ENCODE data around the gene SLC39A6. TPM values are rescaled to one million over a fixed set of nuclear protein-coding genes. Genes with fewer than 3 reads are reported as not detected.

SLC39A6 gene
- total RNA-seq, 1 experiment from 2014 or later, result 33.9 TPM

DNA sequence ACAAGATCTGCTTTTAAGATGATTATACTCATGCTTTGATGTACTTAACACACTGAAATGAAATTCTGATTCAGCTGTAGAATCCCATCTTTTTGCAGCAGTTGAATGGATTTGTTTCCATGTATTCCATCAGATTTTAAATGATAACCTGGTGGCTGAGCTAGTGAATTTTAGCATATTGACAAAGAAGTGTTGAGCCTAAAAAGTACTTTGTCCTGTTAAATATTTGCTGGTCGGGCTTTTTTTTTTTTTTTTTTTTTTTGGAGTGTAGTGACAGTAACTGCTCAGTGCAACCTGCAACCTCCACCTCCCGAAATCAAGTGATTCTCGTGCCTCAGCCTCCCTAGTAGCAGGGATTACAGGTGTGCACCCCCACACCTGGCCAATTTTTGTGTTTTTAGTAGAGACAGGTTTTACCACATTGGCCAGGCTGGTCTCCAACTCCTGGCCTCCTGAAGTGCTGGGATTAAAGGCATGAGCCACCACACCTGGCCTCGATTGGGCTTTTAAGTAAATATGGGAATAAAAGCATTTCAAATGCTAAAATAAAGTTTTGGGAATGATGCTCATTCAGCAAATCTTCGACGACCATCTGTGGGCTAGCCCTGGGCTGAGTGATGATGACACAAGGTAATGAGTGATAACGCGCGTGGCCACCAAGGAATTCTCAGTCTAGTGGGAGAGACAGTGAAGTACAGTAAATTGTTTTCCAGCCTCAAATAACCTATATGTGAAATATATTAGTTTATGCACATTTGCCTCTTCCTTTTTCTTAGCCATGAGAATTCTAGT lies 2.7 kb upstream of the SLC39A6 start:
- no peaks in the 10 kb centered on the region for H3K9me3 ChIP-seq (ENCODE audit: control insufficient read depth, low read depth, low read length)
- H3K27ac Mint-ChIP-seq, result 0 out of 7 replicates have a peak overlapping the region, but pooled peaks of 1 of the 3 experiments have one; percentile 28
- no peak overlapping the region for H4K5ac ChIP-seq (ENCODE audit: insufficient read length, low read depth, low read length)
- H3K9ac ChIP-seq (ENCODE audit: extremely low read depth, insufficient read length, low read length), result no peak overlapping the region
- no peak overlapping the region for H2BK120ac ChIP-seq (ENCODE audit: low read depth, low read length, poor library complexity, severe bottlenecking)
- peaks cover 5% of the 10 kb centered on the region; the same call in 1 of the 2 replicates for H3K4me1 ChIP-seq (ENCODE audit: insufficient read depth, low read length)
- peaks cover 32% of the 10 kb centered on the region for H3K79me2 ChIP-seq (ENCODE audit: insufficient read depth, low read length)
- no peaks in the 10 kb centered on the region; the same call in 1 of the 2 replicates for H3K27me3 Mint-ChIP-seq (ENCODE audit: low read depth)
- no peak overlapping the region for H3T11ph ChIP-seq (ENCODE audit: low read length)
- H3K18ac ChIP-seq (ENCODE audit: insufficient read length, low read depth, low read length), result no peak overlapping the region
- H3K4me1 Mint-ChIP-seq, result peaks cover 29 to 34% of the 10 kb centered on the region in 2 experiments
- WGBS (ENCODE audit: extremely low coverage, insufficient read length, low lambda C conversion rate), result no CpG with 5 or more reads among the region's 9 CpGs
- peaks cover 9% of the 10 kb centered on the region for H3K23me2 ChIP-seq (ENCODE audit: insufficient read length, low read depth, low read length, poor library complexity, severe bottlenecking)
- no peaks in the 10 kb centered on the region for H3K27me3 ChIP-seq (ENCODE audit: insufficient read depth, low read length)
- no peak overlapping the region for H2BK20ac ChIP-seq (ENCODE audit: low read depth, low read length, poor library complexity, severe bottlenecking)
- H3K9me3 Mint-ChIP-seq, result no peaks in the 10 kb centered on the region; a peak in 1 of 5 replicates
- H3K14ac ChIP-seq (ENCODE audit: insufficient read depth, low read length), result no peak overlapping the region
- H4K20me1 ChIP-seq (ENCODE audit: control insufficient read depth, insufficient read depth, insufficient read length), result no peaks in the 10 kb centered on the region
- H3K4ac ChIP-seq (ENCODE audit: low read depth, low read length), result no peak overlapping the region
- H3K27ac ChIP-seq (ENCODE audit: insufficient read length, low read depth, low read length), result no peak overlapping the region
- H4K91ac ChIP-seq (ENCODE audit: insufficient read length, low read depth, low read length), result no peak overlapping the region
- peaks cover 18 to 26% (median 24%) of the 10 kb centered on the region in 3 experiments; a peak in 6 of 7 replicates for H3K36me3 Mint-ChIP-seq (ENCODE audit: insufficient read depth in 1 of 3, low read depth in 3 of 3)
- H2AFZ ChIP-seq (ENCODE audit: low read length), result no peak overlapping the region
- H4K8ac ChIP-seq (replicated peaks; ENCODE audit: insufficient read length, low read depth, low read length), result no peak overlapping the region
- TF ChIP-seq, protein P1, sequence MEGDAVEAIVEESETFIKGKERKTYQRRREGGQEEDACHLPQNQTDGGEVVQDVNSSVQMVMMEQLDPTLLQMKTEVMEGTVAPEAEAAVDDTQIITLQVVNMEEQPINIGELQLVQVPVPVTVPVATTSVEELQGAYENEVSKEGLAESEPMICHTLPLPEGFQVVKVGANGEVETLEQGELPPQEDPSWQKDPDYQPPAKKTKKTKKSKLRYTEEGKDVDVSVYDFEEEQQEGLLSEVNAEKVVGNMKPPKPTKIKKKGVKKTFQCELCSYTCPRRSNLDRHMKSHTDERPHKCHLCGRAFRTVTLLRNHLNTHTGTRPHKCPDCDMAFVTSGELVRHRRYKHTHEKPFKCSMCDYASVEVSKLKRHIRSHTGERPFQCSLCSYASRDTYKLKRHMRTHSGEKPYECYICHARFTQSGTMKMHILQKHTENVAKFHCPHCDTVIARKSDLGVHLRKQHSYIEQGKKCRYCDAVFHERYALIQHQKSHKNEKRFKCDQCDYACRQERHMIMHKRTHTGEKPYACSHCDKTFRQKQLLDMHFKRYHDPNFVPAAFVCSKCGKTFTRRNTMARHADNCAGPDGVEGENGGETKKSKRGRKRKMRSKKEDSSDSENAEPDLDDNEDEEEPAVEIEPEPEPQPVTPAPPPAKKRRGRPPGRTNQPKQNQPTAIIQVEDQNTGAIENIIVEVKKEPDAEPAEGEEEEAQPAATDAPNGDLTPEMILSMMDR (conservative IDR thresholded peaks at IDR 0.05), result no peak
- peaks cover 5% of the 10 kb centered on the region for H3K79me1 ChIP-seq (ENCODE audit: insufficient read depth, low read depth, low read length, poor library complexity, severe bottlenecking)
- no peak overlapping the region for H3K23ac ChIP-seq (ENCODE audit: insufficient read length, low read depth, low read length)
- no peak for DNase-seq
- no peak overlapping the region for H2BK12ac ChIP-seq (ENCODE audit: insufficient read length, low read depth, low read length)
- H2BK5ac ChIP-seq (ENCODE audit: insufficient read length, low read length), result no peak overlapping the region
- H3K4me3 Mint-ChIP-seq, result peak overlapping the region; percentile 95 to 96
- no peak overlapping the region for H2BK15ac ChIP-seq (ENCODE audit: low read depth, low read length)
- peak overlapping the region; percentile 62 for H3K4me2 ChIP-seq (ENCODE audit: insufficient read depth, insufficient read length, low read length)
- no peak overlapping the region for H3K56ac ChIP-seq (ENCODE audit: insufficient read length, low read depth, low read length)
- H2AK5ac ChIP-seq (ENCODE audit: insufficient read length, low read length), result no peak overlapping the region

All from H9 (cell line).